ENCODE results near the gene CILP. TPM values are rescaled to one million over a fixed set of nuclear protein-coding genes. Genes with fewer than 3 reads are reported as not detected.
"Not testable (repeated sequence)": the region's sequence is repeated elsewhere in the genome, so short reads cannot be mapped to it uniquely, and the experiment has no call there.

The CILP gene
- total RNA-seq, 2 donors from 2014 or later = 0.82 to 27.8 TPM

- no peak for TF ChIP-seq POLR2A (IDR thresholded peaks at IDR 0.05)
- TF ChIP-seq CTCF (IDR thresholded peaks at IDR 0.05) = peak in 3 of 4 experiments; percentile 49 to 75 (median 68)
- peak; percentile 16 for TF ChIP-seq POLR2AphosphoS5 (IDR thresholded peaks at IDR 0.05)
- DNase-seq (ENCODE audit: low spot score) = no peak
- no peaks in the 10 kb centered on the region for H3K4me1 ChIP-seq (replicated peaks)
- H3K27me3 ChIP-seq (replicated peaks; ENCODE audit: insufficient read depth) = no peaks in the 10 kb centered on the region
- no peak overlapping the region for H3K4me3 ChIP-seq
- no peaks in the 10 kb centered on the region for H3K9me3 ChIP-seq
- H3K36me3 ChIP-seq = no peaks in the 10 kb centered on the region
- intact Hi-C loops (cut with DNase I) = loop anchor here (2.0 to 5.0 kb wide), 3 partner anchors 82 to 157 kb away; partner anchors contain the start of gene RNU5A-1
- WGBS = 8% methylated on average over 3 of the region's 3 CpGs
- no peak overlapping the region for H3K27ac ChIP-seq
Observed at GRCh38 chr15:65189102-65189740, 22.1 kb downstream of the CILP start.

- not testable (repeated sequence) for H3K27me3 ChIP-seq (replicated peaks; ENCODE audit: insufficient read depth); H3K36me3 ChIP-seq; DNase-seq (ENCODE audit: low spot score); H3K9me3 ChIP-seq; H3K27ac ChIP-seq; H3K4me1 ChIP-seq (replicated peaks); H3K4me3 ChIP-seq
- 90% methylated on average over 9 of the region's 9 CpGs for WGBS
- intact Hi-C loops (cut with DNase I) = loop anchor here (2.0 to 5.0 kb wide), 3 partner anchors 82 to 156 kb away; partner anchors contain the start of gene RNU5A-1
Observed at GRCh38 chr15:65188472-65188871, 22.8 kb downstream of the CILP start.

- peak; percentile 95 for TF ChIP-seq POLR2AphosphoS5 (IDR thresholded peaks at IDR 0.05)
- TF ChIP-seq CTCF (IDR thresholded peaks at IDR 0.05) = no peak
- peak; percentile 66 for TF ChIP-seq POLR2A (IDR thresholded peaks at IDR 0.05)
- intact Hi-C loops (cut with DNase I) = loop anchor here (5.0 kb wide), 2 partner anchors 112 to 153 kb away; partner anchors contain the start of gene RNU5A-1
- Histone ChIP-seq H3K9me3 (no peaks in the 10 kb centered on the region), H3K27ac (peak within 1 kb of the TSS; percentile 94 to 97), H3K4me3 (peak within 1 kb of the TSS; percentile 89 to 92), H3K4me1 (replicated peaks) (no peaks in the 10 kb centered on the region), H3K27me3 (replicated peaks; ENCODE audit: insufficient read depth) (no peaks in the 10 kb centered on the region), H3K36me3 (no peaks in the 10 kb centered on the region)
- peak; percentile 87 for DNase-seq (ENCODE audit: low spot score)
- WGBS = under 1% methylated on average over 57 of the region's 70 CpGs
Observed at GRCh38 chr15:65184868-65185717, 26.2 kb downstream of the CILP start, which contains the start of gene CLPX. CLPX (minus strand) TSS chr15:65185342; CDS start chr15:65185153, 189 bp downstream.

- WGBS = 0% methylated on average over 30 of the region's 33 CpGs
- peak; percentile 49 for DNase-seq (ENCODE audit: low spot score)
- peak overlapping the region; percentile 94 to 97 for H3K27ac ChIP-seq
- H3K9me3 ChIP-seq = no peaks in the 10 kb centered on the region
- TF ChIP-seq POLR2AphosphoS5 (IDR thresholded peaks at IDR 0.05) = peak; percentile 34
- TF ChIP-seq CTCF (IDR thresholded peaks at IDR 0.05) = no peak
- no peak for TF ChIP-seq POLR2A (IDR thresholded peaks at IDR 0.05)
- peak overlapping the region; percentile 89 to 92 for H3K4me3 ChIP-seq
- intact Hi-C loops (cut with DNase I) = no loop called here
- H3K27me3 ChIP-seq (replicated peaks; ENCODE audit: insufficient read depth) = no peaks in the 10 kb centered on the region
- no peaks in the 10 kb centered on the region for H3K36me3 ChIP-seq
- H3K4me1 ChIP-seq (replicated peaks) = no peaks in the 10 kb centered on the region
Observed at GRCh38 chr15:65184305-65184867, 26.9 kb downstream of the CILP start.

GRCh38 chr15:65183865-65184159 is 27.5 kb downstream of the CILP start:
- intact Hi-C loops (cut with DNase I) = no loop called here
- Histone ChIP-seq H3K9me3 (no peaks in the 10 kb centered on the region), H3K27me3 (replicated peaks; ENCODE audit: insufficient read depth) (no peaks in the 10 kb centered on the region), H3K27ac (peak overlapping the region; percentile 94 to 97), H3K36me3 (no peaks in the 10 kb centered on the region), H3K4me3 (peak overlapping the region; percentile 89 to 92), H3K4me1 (replicated peaks) (no peaks in the 10 kb centered on the region)
- TF ChIP-seq POLR2AphosphoS5 (IDR thresholded peaks at IDR 0.05) (no peak), POLR2A (IDR thresholded peaks at IDR 0.05) (no peak), CTCF (IDR thresholded peaks at IDR 0.05) (no peak)
- no peak for DNase-seq (ENCODE audit: low spot score)
- WGBS = 2% methylated on average over 4 of the region's 4 CpGs

Data from prostate gland (tissue), 2 donors.